Measurements from ENCODE around the gene AQP10. TPM values are rescaled to one million over a fixed set of nuclear protein-coding genes. Genes with fewer than 3 reads are reported as not detected.

The AQP10 gene, protein sequence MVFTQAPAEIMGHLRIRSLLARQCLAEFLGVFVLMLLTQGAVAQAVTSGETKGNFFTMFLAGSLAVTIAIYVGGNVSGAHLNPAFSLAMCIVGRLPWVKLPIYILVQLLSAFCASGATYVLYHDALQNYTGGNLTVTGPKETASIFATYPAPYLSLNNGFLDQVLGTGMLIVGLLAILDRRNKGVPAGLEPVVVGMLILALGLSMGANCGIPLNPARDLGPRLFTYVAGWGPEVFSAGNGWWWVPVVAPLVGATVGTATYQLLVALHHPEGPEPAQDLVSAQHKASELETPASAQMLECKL
- 0.13 TPM in 1 of 2 replicates, not detected in the other for total RNA-seq

DNA sequence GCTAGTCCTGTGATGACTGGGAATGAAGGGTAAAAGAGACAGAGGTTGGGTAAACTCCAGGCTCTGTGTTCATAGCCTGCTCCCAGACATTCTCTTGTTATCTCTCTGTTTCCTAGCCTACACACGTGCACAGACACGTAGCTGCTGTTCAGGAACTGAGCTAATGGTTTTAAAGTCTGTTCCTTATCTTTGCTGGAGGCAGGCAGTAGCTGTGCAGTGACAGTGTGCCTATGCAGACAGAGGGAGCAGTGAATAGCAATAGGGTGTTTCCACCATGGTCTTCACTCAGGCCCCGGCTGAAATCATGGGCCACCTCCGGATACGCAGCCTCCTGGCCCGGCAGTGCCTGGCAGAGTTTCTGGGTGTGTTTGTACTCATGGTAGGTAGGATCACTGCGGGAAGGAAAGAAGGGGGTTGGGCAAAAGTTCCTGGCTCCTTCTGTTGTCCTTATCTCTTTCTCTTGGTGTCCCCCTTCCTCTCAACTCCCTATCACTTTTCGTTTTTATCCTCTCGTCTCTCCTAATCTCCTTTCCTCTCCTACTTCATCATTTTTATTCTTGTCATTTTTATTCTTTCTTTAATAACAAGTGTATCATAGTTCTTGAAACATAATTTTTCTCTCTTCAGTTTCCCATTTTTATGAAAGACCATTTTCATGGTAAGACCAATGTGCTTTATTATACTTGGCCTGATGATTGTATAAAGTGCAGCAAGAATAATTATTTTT, at the start of gene AQP10:
TSS of gene AQP10 (plus strand) at position 212 of the 727 bp plus-strand sequence. CDS start at position 275, 63 bp downstream.

DNA sequence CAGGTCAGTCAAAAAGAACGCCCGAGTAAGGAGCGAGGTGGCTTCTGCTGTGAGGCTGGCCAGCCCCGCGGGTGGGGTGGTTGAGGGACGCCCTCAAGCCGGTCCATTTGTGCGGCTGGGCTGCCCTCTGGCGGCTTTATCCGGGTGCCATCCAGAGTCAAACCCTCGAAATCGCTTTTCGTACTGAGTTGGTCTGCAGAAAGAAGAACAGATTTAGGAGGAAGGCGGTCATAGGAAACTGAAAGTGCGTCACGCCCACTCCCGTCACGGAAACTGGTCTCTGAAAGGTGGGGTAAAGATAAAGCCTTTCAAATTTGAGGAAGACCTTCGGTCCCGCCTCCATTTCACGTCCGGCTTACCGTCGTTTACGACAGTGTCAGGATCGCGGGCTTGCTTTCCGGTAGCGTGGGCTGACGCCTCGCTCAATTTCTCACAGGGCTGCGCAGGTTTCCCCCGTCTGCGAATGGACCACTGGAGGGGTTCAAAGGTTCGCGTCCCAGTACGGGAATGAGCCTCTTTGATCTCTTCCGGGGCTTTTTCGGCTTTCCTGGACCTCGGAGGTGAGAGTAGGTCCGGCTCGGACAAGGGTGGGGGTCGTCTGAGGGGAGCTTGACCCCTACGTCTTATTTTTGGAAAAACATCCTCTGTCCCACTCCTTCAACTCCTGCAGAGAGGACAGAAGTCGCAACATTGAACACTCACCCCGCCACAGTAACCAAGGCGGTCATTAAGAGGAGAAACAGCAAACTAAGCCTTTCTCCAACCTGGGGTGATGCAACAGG, 48.5 kb upstream of the AQP10 start, which contains the start of gene HAX1:
TSS of gene HAX1 (plus strand) at position 413 of the 782 bp plus-strand sequence. CDS start at position 508, 95 bp downstream.

DNA sequence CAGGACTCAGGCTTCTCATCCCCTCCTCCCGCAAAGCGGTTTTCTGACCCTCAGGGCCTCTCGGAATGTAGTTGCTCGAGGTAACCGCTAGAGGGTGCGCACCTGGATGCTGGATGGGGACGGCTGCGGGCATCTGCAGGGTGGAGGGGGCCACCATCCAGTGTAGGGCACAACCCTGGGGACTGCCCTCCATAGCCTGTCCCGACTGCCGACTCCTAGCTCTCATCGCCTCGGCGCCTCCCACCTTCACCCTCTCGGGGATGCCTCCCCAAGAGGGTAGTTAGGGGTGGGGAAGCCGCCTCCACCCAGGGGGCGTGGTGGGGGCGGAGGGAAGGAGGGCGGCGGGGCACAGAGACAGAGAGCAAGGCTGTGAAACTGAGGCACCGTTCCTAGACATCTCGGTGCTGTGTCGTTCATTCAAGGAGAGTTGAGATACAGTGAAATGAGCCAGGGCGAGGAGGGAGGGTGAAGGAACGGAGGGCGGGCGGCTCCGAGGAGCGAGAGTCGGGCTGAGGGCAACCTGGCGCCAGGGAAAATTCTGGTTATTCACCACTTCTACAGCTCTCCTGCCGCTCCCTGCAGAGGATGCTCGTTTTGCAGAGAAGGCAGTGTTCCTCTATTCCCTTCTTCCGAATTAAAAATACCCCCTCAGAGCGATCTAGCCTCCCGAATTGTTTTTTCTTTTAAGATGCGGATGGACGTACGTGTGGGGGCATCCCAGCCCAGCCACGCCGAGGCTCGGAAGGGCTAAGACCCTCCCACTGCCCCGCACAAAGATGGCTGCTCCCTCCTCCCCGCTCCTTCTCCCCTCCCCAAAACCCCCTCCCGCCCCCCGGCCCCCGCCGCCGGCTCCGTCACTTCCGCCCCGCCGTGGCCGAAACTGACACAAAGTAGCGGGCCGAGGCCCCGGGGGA, 4.0 kb downstream of the AQP10 start, which contains the start of gene ATP8B2:
TSS of gene ATP8B2 (plus strand) at position 857 of the 914 bp plus-strand sequence. CDS start 2,617 bp downstream, outside the sequence.

Small RNA genes lying within 50 kb of the gene (small RNA-seq; reads per million reads assigned to genes)
- gene RF00273 = not detected
- gene RNU6-121P = not detected
- gene RNU6-239P = not detected
- not detected for gene RNU7-57P

Other genes starting within 250 kb of the AQP10 start
- gene NUP210L, start 166.0 kb upstream of the AQP10 start, total RNA-seq = under 0.01 and 0.07 TPM in 2 replicates
- gene TPM3, start 129.0 kb upstream of the AQP10 start, total RNA-seq = 1,072 and 1,222 TPM in 2 replicates
- not detected in 2 replicates for gene CFAP141, start 114.8 kb upstream of the AQP10 start, total RNA-seq
- 147 and 155 TPM in 2 replicates for gene UBAP2L, start 100.1 kb upstream of the AQP10 start, total RNA-seq
- 102 and 116 TPM in 2 replicates for gene HAX1, start 48.5 kb upstream of the AQP10 start, total RNA-seq
- 70.7 and 97.6 TPM in 2 replicates for gene ATP8B2, start 4.4 kb downstream of the AQP10 start, total RNA-seq
- gene IL6R, start 84.2 kb downstream of the AQP10 start, total RNA-seq = 10.2 and 12.3 TPM in 2 replicates
- gene TDRD10, start 181.1 kb downstream of the AQP10 start, total RNA-seq = 2.9 and 4.0 TPM in 2 replicates
- gene SHE, start 181.3 kb downstream of the AQP10 start, total RNA-seq = 77.0 and 88.4 TPM in 2 replicates
- gene UBE2Q1, start 237.6 kb downstream of the AQP10 start, total RNA-seq = 42.9 and 47.1 TPM in 2 replicates
- gene CHRNB2, start 246.7 kb downstream of the AQP10 start, total RNA-seq = under 0.01 and 0.13 TPM in 2 replicates